Endothelial cell of umbilical vein (primary cell): Measurements from ENCODE around the gene CYP4F22.

Source experiments
- CTCF ChIP-seq, 2 donors: IDR thresholded peaks; 1 replicate in 1 of 2; 2 replicates in 1 of 2; pipeline ENCODE4 v1.5.1; 2011; ENCODE audit warnings: low read length in 2 of 2, mild to moderate bottlenecking in 2 of 2, moderate library complexity in 2 of 2, control low read depth in 1 of 2, inconsistent platforms in 1 of 2, low read depth in 1 of 2; ENCODE audit not compliant: insufficient read depth in 1 of 2; ENCODE audit errors: extremely low read depth in 1 of 2
- JUN ChIP-seq: IDR thresholded peaks from 2 replicates; pipeline ENCODE4 v1.6.1; 2011; ENCODE audit warnings: borderline replicate concordance, low read depth; ENCODE audit not compliant: insufficient read length, insufficient read depth
- MYC ChIP-seq: IDR thresholded peaks from one replicate; pipeline ENCODE4 v1.6.1; 2011; ENCODE audit warnings: mild to moderate bottlenecking, low read depth, low read length
- POLR2A ChIP-seq: IDR thresholded peaks from 2 replicates; pipeline ENCODE4 v1.6.1; 2012; ENCODE audit warnings: low read depth, mild to moderate bottlenecking, control low read depth, low read length
- POLR2AphosphoS5 ChIP-seq: IDR thresholded peaks from 2 replicates; pipeline ENCODE4 v1.6.1; 2012; ENCODE audit warnings: low read depth, mild to moderate bottlenecking, control low read depth, low read length, moderate library complexity; ENCODE audit not compliant: insufficient read depth

GRCh38 chr19:15501596-15501995 lies 6.7 kb upstream of the CYP4F22 start:
- TF ChIP-seq MYC (no peak), CTCF (IDR thresholded peaks at IDR 0.05; ENCODE audit: extremely low read depth in 1 of 2, insufficient read depth in 1 of 2, low read depth in 1 of 2, low read length in 2 of 2) (no peak), POLR2A (no peak), POLR2AphosphoS5 (no peak), JUN (no peak)
